H1 (cell line): ENCODE results near the gene TUBB2B. TPM values are rescaled to one million over a fixed set of nuclear protein-coding genes. Genes with fewer than 3 reads are reported as not detected.

Source experiments
- ASH2L ChIP-seq: fragments of 200-600, 300-600 bp; sonication (generic); IDR thresholded peaks from one replicate; pipeline ENCODE4 v1.7.1; 2017; ENCODE audit warnings: low read length
- BRCA1 ChIP-seq: IDR thresholded peaks from 2 replicates; pipeline ENCODE4 v1.6.1; 2012; ENCODE audit warnings: low read depth, low read length, improper control_type of control experiment
- CEBPB ChIP-seq: IDR thresholded peaks from 2 replicates; pipeline ENCODE4 v1.6.1; 2012; ENCODE audit warnings: low read depth, low read length
- E2F6 ChIP-seq: IDR thresholded peaks from 2 replicates; pipeline ENCODE4 v1.6.1; 2012; ENCODE audit warnings: inconsistent platforms
- EP300 ChIP-seq, 2 experiments: IDR thresholded peaks; 1 replicate in 1 of 2; 2 replicates in 1 of 2; pipeline ENCODE4 v1.6.1; 2011 to 2012; ENCODE audit warnings: low read depth in 2 of 2, low read length in 2 of 2, mild to moderate bottlenecking in 2 of 2, borderline replicate concordance in 1 of 2, inconsistent platforms in 1 of 2, moderate library complexity in 1 of 2
- GABPA ChIP-seq: IDR thresholded peaks from 2 replicates; pipeline ENCODE4 v1.6.1; 2011; ENCODE audit warnings: mild to moderate bottlenecking, low read length, moderate library complexity, borderline replicate concordance; ENCODE audit not compliant: insufficient read depth
- KDM1A ChIP-seq: fragments of 200-600, 300-600 bp; sonication (generic); IDR thresholded peaks from 2 replicates; pipeline ENCODE4 v1.7.1; 2016; ENCODE audit warnings: mild to moderate bottlenecking, low read length, borderline replicate concordance
- KDM4A ChIP-seq: IDR thresholded peaks from one replicate; pipeline ENCODE4 v1.7.1; 2012; ENCODE audit warnings: low read depth, mild to moderate bottlenecking, moderate library complexity, low read length, inconsistent platforms; ENCODE audit not compliant: severe bottlenecking
- KDM5A ChIP-seq: fragments of 200-600 bp; IDR thresholded peaks from 2 replicates; pipeline ENCODE4 v1.7.1; 2012; ENCODE audit warnings: mild to moderate bottlenecking, low read length, inconsistent platforms, mixed read lengths
- NANOG ChIP-seq: IDR thresholded peaks from 2 replicates; pipeline ENCODE4 v1.6.1; 2011; ENCODE audit warnings: low read length, low read depth, mild to moderate bottlenecking, inconsistent platforms; ENCODE audit not compliant: insufficient read depth, poor library complexity, severe bottlenecking
- NRF1 ChIP-seq: IDR thresholded peaks from 2 replicates; pipeline ENCODE4 v1.6.1; 2011; ENCODE audit warnings: mild to moderate bottlenecking, low read depth, low read length, improper control_type of control experiment
- SP2 ChIP-seq: IDR thresholded peaks from 2 replicates; pipeline ENCODE4 v1.6.1; 2012; ENCODE audit warnings: mild to moderate bottlenecking, low read length, inconsistent platforms
- TAF1 ChIP-seq: IDR thresholded peaks from 2 replicates; pipeline ENCODE4 v1.6.1; 2011; ENCODE audit warnings: mild to moderate bottlenecking, low read depth, low read length
- TEAD4 ChIP-seq: IDR thresholded peaks from 2 replicates; pipeline ENCODE4 v1.6.1; 2012; ENCODE audit warnings: low read depth, low read length, inconsistent platforms, mixed read lengths
- YY1 ChIP-seq: IDR thresholded peaks from 2 replicates; pipeline ENCODE4 v1.6.1; 2011; ENCODE audit warnings: low read depth, mild to moderate bottlenecking, low read length
- polyA plus RNA-seq, 7 experiments: library from polyadenylated mRNA; depleted of rRNA in 3 of 7; stranded (reverse) in 5 of 7; unstranded in 2 of 7; fragments of >200 nt in 5 of 7; fragments of 200-250 nt in 2 of 7; gene quantifications; 1 replicate in 5 of 7; 2 replicates in 1 of 7; 4 replicates in 1 of 7; pipeline versions ENCODE4 v1.2.1 to v1.2.3, GENCODE V29; 2011 to 2013; ENCODE audit warnings: missing spikeins in 2 of 7, mixed read lengths in 2 of 7
- total RNA-seq: library from RNA; stranded (reverse); fragmentation: NEBNext Ultra II Directional; extraction: Animal tissue kit (Norgen Biotek cat#: 25700); gene quantifications from 2 replicates; pipeline ENCODE4 v1.2.1, GENCODE V29; 2021

Gene TUBB2B
- total and polyA plus RNA-seq, 2 of the 8 experiments (the other 6 are each of a cell fraction or from before 2014, with no cell fraction given), result 612 to 722 TPM

DNA sequence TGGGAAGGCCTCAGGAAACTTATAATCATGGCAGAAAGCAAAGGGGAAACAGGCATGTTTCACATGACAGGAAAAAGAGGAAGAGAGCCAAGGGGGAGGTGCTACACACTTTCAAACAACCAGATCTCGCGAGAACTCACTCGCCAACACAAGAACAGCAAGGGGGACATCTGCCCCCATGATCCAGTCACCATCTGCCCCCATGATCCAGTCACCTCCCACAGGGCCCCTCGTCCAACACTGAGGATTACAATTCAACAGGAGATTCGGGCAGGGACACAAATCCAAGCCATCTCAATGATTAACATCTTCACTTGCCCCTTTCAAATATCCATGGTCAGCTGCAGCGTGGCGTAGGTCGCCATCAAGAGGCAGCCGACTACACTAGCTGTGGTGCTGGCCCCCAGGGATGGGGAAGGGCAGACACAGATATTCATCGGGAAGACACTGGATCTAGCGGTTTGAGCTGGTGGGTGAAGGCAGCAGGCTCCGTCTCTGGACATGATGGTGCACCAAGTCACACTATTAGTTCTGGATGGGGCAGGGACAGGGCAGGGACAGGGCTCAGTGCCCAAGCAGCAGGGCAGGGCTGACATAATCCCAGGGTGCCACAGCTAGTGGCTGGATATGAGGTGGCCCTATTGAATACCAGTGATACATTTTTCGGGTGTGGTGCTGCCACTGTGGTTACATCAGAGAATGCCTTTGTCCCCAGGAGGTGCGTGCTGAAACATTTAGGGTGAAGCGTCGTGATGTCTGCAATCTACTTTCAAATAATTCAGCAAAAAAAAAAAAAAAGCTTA is 31.6 kb downstream of the TUBB2B start (continued):
- TF ChIP-seq E2F6 (no peak), KDM4A (peak; percentile 20), CEBPB (no peak), NRF1 (no peak), TAF1 (no peak), BRCA1 (peak; percentile 76), KDM1A (no peak; the same call in 1 of the 2 replicates), NANOG (no peak), ASH2L (no peak), KDM5A (no peak), SP2 (no peak), TEAD4 (no peak), YY1 (peak; percentile 41; the same call in 1 of the 2 replicates), EP300 (IDR thresholded peaks at IDR 0.05; ENCODE audit: borderline replicate concordance in 1 of 2, low read depth in 2 of 2, low read length in 2 of 2) (no peak), GABPA (no peak)
